ENCODE measurements around the gene RGPD8. TPM values are rescaled to one million over a fixed set of nuclear protein-coding genes. Genes with fewer than 3 reads are reported as not detected.

Gene RGPD8
- total RNA-seq, 2 experiments from 2014 or later, result 7.8 to 9.2 TPM

Other genes starting within 250 kb of the RGPD8 start
- gene ZC3H8, start 178.6 kb downstream of the RGPD8 start, total RNA-seq, result 10 to 100 TPM; 21.6 to 27.1 TPM
- gene ZC3H6, start 158.0 kb downstream of the RGPD8 start, total RNA-seq, result 10 to 100 TPM; 15.1 to 15.3 TPM
- gene TTL, start 48.5 kb upstream of the RGPD8 start, total RNA-seq, result 10 to 100 TPM; 28.7 to 30.2 TPM
- 10 to 100 TPM; 47.0 to 63.3 TPM for gene POLR1B, start 108.8 kb upstream of the RGPD8 start, total RNA-seq
- gene CHCHD5, start 151.0 kb upstream of the RGPD8 start, total RNA-seq, result 10 to 100 TPM; 34.4 to 37.0 TPM
- gene SLC20A1, start 212.3 kb upstream of the RGPD8 start, total RNA-seq, result 10 to 100 TPM; 69.3 to 69.6 TPM